Body of pancreas (tissue), 4 donors: ENCODE data around the gene BET1. TPM values are rescaled to one million over a fixed set of nuclear protein-coding genes. Genes with fewer than 3 reads are reported as not detected.

ENCODE experiments used
- ATAC-seq: fragments of 150-250 bp; one replicate; pipeline ENCODE4 v1.9.1; 2016
- DNase-seq, 4 donors: peaks; one replicate each; pipeline ENCODE4 v3.0.0-alpha.2; 2019
- H3K27ac ChIP-seq, 4 donors: fragments of 200-600 bp; sonication (generic); 1 replicate in 3 of 4; 2 replicates in 1 of 4; pipeline versions ENCODE4 v1.5.1 to v1.6.1; 2016 to 2019; ENCODE audit warnings: mild to moderate bottlenecking in 1 of 4, mixed read lengths in 1 of 4, moderate library complexity in 1 of 4
- H3K27me3 ChIP-seq, 2 donors: fragments of 200-600 bp; sonication (generic); one replicate each; pipeline ENCODE4 v1.6.0; 2016; ENCODE audit warnings: mild to moderate bottlenecking in 1 of 2
- H3K36me3 ChIP-seq, 2 donors: fragments of 200-600 bp; sonication (generic); replicated peaks in 1 of 2; 2 replicates each; pipeline ENCODE4 v1.5.1; 2016; ENCODE audit warnings: low read depth in 2 of 2; ENCODE audit not compliant: insufficient read depth in 1 of 2
- H3K4me1 ChIP-seq: fragments of 200-600 bp; sonication (generic); one replicate; pipeline ENCODE4 v1.6.0; 2016
- H3K4me3 ChIP-seq, 2 donors: fragments of 200-600 bp; sonication (generic); 1 replicate in 1 of 2; 2 replicates in 1 of 2; pipeline ENCODE4 v1.5.1; 2016 to 2019
- H3K9me3 ChIP-seq, 3 donors: fragments of 200-600 bp; sonication (generic); 1 replicate in 2 of 3; 2 replicates in 1 of 3; pipeline ENCODE4 v1.5.1; 2016
- POLR2A ChIP-seq, 3 donors: fragments of 450-650 bp; IDR thresholded peaks; one replicate each; pipeline ENCODE4 v1.6.1; 2016; ENCODE audit warnings: antibody characterized with exemption in 3 of 3, mild to moderate bottlenecking in 2 of 3
- WGBS, 2 donors: methylation state at CpG; one replicate each; pipeline ENCODE4 v1.1.5; 2017; 5-methylcytosine and 5-hydroxymethylcytosine counted together
- intact Hi-C: fragments of 100-400 bp; cut with DNase I; formaldehyde crosslinking; loops from one replicate; pipeline ENCODE4 v1.15.1; 2023
- total RNA-seq, 2 donors: library from RNA; depleted of rRNA; stranded (reverse); fragments of >200 nt; gene quantifications; one replicate each; pipeline ENCODE4 v1.1.0, GENCODE V29; 2016
- TF ChIP-seq, protein P1 (sequence below), 7 experiments: fragments of 450-650 bp in 4 of 7; fragments of 200-600 bp in 3 of 7; sonication (generic) in 3 of 7; IDR thresholded peaks; one replicate each; pipeline ENCODE4 v1.5.1; 2016 to 2019; ENCODE audit warnings: antibody characterized with exemption in 7 of 7

BET1 gene
- total RNA-seq, 2 donors from 2014 or later: 32.4 to 36.9 TPM

DNA sequence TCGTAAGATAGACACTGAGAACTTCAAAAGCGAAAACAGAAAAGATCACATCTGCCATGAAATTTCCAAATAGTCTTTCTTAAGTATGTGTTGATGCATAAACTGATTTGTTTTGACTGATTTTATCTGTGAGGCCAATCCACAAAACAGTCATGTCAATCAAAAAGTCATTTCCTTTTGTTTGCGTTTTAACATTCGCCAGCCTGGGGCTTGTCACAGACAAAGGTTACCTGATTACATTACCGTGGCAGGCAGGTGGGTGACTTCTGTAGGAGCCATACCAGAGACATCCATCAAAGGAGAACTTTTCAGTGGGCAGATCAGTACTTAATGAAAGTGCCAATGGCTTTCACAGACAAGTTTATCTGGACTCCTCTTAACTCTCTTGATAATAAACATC is 45.5 kb upstream of the BET1 start:
- H3K4me3 ChIP-seq: no peak overlapping the region
- H3K9me3 ChIP-seq: no peaks in the 10 kb centered on the region
- H3K27me3 ChIP-seq: no peaks in the 10 kb centered on the region
- H3K4me1 ChIP-seq: no peaks in the 10 kb centered on the region
- WGBS, 2 donors: 35 to 47% methylated on average over 5 of the region's 5 CpGs
- ATAC-seq: no peak
- no peak overlapping the region for H3K27ac ChIP-seq
- no peak for DNase-seq
- intact Hi-C loops: no loop called here
- H3K36me3 ChIP-seq: no peaks in the 10 kb centered on the region
- TF ChIP-seq POLR2A (IDR thresholded peaks at IDR 0.05): no peak
- TF ChIP-seq, protein P1, sequence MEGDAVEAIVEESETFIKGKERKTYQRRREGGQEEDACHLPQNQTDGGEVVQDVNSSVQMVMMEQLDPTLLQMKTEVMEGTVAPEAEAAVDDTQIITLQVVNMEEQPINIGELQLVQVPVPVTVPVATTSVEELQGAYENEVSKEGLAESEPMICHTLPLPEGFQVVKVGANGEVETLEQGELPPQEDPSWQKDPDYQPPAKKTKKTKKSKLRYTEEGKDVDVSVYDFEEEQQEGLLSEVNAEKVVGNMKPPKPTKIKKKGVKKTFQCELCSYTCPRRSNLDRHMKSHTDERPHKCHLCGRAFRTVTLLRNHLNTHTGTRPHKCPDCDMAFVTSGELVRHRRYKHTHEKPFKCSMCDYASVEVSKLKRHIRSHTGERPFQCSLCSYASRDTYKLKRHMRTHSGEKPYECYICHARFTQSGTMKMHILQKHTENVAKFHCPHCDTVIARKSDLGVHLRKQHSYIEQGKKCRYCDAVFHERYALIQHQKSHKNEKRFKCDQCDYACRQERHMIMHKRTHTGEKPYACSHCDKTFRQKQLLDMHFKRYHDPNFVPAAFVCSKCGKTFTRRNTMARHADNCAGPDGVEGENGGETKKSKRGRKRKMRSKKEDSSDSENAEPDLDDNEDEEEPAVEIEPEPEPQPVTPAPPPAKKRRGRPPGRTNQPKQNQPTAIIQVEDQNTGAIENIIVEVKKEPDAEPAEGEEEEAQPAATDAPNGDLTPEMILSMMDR (IDR thresholded peaks at IDR 0.05): no peak

DNA sequence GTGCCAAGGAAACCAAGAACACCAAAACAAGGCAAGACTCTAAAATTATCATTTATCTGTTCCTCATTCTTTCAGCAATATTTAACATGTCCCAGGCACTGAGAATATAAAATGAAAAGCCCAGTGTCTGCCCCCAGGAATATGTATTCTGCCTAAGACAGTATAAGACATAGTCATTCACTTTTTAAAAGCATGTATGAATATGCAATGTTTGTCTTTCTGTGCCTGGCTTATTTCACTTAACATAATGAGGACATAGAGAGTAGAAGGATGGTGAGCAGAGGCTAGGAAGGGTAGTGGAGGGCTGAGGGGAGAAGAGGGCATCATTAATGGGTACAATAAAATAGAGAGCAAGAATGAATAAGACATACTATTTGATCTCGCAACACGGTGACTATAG is 44.6 kb upstream of the BET1 start:
- Histone ChIP-seq H3K4me3 (no peak overlapping the region), H3K9me3 (no peaks in the 10 kb centered on the region), H3K27ac (no peak overlapping the region), H3K27me3 (no peaks in the 10 kb centered on the region), H3K4me1 (no peaks in the 10 kb centered on the region), H3K36me3 (no peaks in the 10 kb centered on the region)
- DNase-seq: no peak
- TF ChIP-seq, protein P1 (IDR thresholded peaks at IDR 0.05): no peak
- no peak for TF ChIP-seq POLR2A (IDR thresholded peaks at IDR 0.05)
- WGBS, 2 donors: 84 to 91% methylated on average over 2 of the region's 2 CpGs
- intact Hi-C loops: no loop called here
- no peak for ATAC-seq

DNA sequence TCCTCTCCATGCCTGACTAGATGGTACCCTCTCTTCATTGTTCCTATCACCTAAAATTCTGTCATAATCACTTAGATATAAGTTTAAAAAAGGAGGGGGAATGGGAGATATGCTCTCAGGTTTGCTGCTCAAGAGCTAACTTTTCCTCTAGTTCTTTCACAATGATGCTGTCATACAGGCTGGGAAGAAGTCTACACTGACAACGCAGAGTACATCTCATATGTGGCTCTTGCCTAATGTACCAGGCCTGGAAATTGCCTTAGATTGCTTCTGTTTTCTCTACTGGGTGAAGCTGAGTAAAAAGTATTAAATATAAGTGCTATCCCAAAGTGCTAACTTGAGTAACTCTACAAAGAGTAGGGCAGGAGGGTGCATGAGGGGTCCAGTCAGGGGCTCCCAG is 43.8 kb upstream of the BET1 start:
- H3K27ac ChIP-seq: no peak overlapping the region
- 76 to 100% methylated on average over 1 of the region's 1 CpG for WGBS, 2 donors
- TF ChIP-seq POLR2A (IDR thresholded peaks at IDR 0.05): no peak
- TF ChIP-seq, protein P1 (IDR thresholded peaks at IDR 0.05): no peak
- H3K9me3 ChIP-seq: no peaks in the 10 kb centered on the region
- H3K4me3 ChIP-seq: no peak overlapping the region
- intact Hi-C loops: no loop called here
- no peaks in the 10 kb centered on the region for H3K4me1 ChIP-seq
- ATAC-seq (no peak), DNase-seq (no peak)
- no peaks in the 10 kb centered on the region for H3K27me3 ChIP-seq
- H3K36me3 ChIP-seq: no peaks in the 10 kb centered on the region

DNA sequence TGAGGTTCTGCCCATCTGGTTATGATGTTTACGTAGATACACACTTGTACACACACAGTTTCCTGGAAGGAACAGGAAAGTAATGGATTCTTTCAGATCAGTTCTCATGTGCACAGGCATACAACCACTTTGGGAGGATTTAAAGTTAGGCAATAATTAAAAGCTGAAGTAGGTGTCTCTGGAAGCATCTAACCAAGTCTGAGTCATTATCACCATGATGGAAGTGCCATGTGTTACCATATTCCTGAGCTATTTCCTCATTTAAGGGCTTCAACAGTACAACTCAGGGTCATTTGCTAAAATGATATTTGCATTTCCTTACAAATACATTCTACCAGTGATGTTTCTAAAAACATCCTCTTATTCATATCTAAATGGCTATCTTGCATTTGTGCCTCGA is 41.4 kb upstream of the BET1 start:
- Histone ChIP-seq H3K27me3 (no peaks in the 10 kb centered on the region), H3K4me3 (no peak overlapping the region), H3K27ac (no peak overlapping the region), H3K36me3 (no peaks in the 10 kb centered on the region), H3K9me3 (no peaks in the 10 kb centered on the region), H3K4me1 (no peaks in the 10 kb centered on the region)
- no peak for DNase-seq
- 60 to 68% methylated on average over 2 of the region's 2 CpGs for WGBS, 2 donors
- ATAC-seq: no peak
- TF ChIP-seq POLR2A (IDR thresholded peaks at IDR 0.05): no peak
- TF ChIP-seq, protein P1 (IDR thresholded peaks at IDR 0.05): no peak
- intact Hi-C loops: no loop called here

DNA sequence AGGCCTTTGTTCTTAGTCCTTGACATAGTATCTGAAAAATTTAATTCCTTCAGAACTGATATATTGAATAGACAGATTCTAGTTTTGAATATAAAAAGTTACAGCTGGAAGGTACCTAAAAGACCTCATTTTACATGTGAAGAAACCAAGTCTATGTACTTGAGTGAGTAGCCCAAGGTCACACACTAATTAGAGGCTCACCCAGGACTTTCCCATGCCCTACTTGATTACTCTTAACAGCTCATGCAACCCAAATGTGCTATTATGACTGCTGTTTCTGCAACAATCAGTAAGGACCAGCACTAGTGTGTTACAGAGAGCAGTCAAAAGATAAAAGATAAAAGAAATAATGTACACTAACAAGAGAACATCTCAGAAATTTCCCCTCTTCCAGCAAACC is 40.7 kb upstream of the BET1 start:
- intact Hi-C loops: no loop called here
- no peak for ATAC-seq

More for the DNA sequence above, 40.7 kb upstream of the BET1 start:
- DNase-seq: no peak
- Histone ChIP-seq H3K4me3 (no peak overlapping the region), H3K27ac (no peak overlapping the region), H3K36me3 (no peaks in the 10 kb centered on the region), H3K27me3 (no peaks in the 10 kb centered on the region), H3K9me3 (no peaks in the 10 kb centered on the region), H3K4me1 (no peaks in the 10 kb centered on the region)
- TF ChIP-seq POLR2A (IDR thresholded peaks at IDR 0.05): no peak
- TF ChIP-seq, protein P1 (IDR thresholded peaks at IDR 0.05): no peak
